Mammary epithelial cell (primary cell): ENCODE results near the gene RNF214.
"Not testable (repeated sequence)": the region's sequence is repeated elsewhere in the genome, so short reads cannot be mapped to it uniquely, and the experiment has no call there.

Source experiments
- CTCF ChIP-seq, 2 donors: IDR thresholded peaks in 1 of 2; conservative IDR thresholded peaks in 1 of 2; 2 replicates each; pipeline ENCODE4 v1.5.1; 2011 to 2012; ENCODE audit warnings: inconsistent platforms in 2 of 2, low read length in 2 of 2, mild to moderate bottlenecking in 2 of 2, control low read depth in 1 of 2, low read depth in 1 of 2; ENCODE audit not compliant: insufficient read depth in 1 of 2; ENCODE audit errors: extremely low read depth in 1 of 2
- EZH2 ChIP-seq: IDR thresholded peaks from 2 replicates; pipeline ENCODE4 v1.6.1; 2012; ENCODE audit warnings: low read length, inconsistent platforms, borderline replicate concordance

DNA sequence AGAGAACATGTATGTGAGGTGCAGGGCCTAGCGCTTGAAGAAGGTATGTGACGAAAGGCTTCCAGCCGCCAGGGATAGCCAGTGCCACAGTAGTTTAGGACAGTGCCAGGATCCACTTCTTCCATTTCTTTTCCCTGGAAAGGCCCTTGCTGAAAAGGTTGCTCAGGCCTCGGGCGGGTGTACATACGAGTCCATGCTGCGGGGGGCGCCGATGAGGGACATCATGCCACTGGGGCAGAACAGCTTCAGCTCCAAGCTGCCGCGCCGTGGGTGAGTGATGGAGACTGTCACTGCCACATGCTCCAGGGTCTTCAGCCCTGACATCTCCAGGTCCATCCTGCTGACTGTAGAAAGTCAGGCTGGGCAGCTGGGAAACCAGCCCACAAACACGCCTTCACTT is 23.8 kb upstream of the RNF214 start:
- TF ChIP-seq CTCF (conservative IDR thresholded peaks at IDR 0.05 in 1 of 2, IDR thresholded peaks at IDR 0.05 in 1 of 2; ENCODE audit: extremely low read depth in 1 of 2, insufficient read depth in 1 of 2, low read depth in 1 of 2, low read length in 2 of 2); EZH2: not testable (repeated sequence)
